Measurements from ENCODE around the gene NCAPD3.

DNA sequence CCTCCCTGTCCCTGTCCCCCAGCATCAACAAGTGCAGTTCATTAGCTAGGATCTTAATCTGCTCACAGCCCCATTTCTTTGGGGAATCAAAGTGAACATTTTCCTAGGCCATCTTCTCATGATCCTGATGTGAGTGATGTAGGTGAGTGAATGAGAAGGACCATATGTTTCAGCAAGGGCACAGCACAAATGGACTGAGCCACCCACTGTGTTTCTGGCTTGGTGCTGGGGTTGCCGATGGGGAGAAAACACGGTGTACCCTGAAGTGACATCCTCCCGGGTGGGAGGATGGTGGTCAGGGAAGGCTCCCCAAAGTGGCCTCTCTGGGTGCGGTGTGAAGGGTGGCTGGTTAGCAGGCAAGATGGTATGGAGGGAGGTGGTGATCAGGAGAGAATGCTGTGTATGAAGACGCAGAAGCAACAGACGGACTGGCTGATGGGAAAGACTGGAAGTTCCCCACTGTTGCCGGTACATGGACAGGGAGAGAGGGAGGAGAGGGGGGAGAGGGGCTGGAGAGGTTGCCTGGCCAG lies 82.7 kb downstream of the NCAPD3 start:
- TF ChIP-seq RAD21 (IDR thresholded peaks at IDR 0.05; ENCODE audit: low read depth) = no peak
- no peak for TF ChIP-seq TAF1 (IDR thresholded peaks at IDR 0.05; ENCODE audit: low read depth)
- TF ChIP-seq, protein P1, sequence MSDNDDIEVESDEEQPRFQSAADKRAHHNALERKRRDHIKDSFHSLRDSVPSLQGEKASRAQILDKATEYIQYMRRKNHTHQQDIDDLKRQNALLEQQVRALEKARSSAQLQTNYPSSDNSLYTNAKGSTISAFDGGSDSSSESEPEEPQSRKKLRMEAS (IDR thresholded peaks at IDR 0.05) = no peak
- no peak for TF ChIP-seq YY1 (IDR thresholded peaks at IDR 0.05; ENCODE audit: low read depth)
- no peak for TF ChIP-seq TCF12 (IDR thresholded peaks at IDR 0.05; ENCODE audit: low read depth)
- no peak for TF ChIP-seq FOXM1 (IDR thresholded peaks at IDR 0.05; ENCODE audit: borderline replicate concordance, low read depth)
- TF ChIP-seq, protein P2, sequence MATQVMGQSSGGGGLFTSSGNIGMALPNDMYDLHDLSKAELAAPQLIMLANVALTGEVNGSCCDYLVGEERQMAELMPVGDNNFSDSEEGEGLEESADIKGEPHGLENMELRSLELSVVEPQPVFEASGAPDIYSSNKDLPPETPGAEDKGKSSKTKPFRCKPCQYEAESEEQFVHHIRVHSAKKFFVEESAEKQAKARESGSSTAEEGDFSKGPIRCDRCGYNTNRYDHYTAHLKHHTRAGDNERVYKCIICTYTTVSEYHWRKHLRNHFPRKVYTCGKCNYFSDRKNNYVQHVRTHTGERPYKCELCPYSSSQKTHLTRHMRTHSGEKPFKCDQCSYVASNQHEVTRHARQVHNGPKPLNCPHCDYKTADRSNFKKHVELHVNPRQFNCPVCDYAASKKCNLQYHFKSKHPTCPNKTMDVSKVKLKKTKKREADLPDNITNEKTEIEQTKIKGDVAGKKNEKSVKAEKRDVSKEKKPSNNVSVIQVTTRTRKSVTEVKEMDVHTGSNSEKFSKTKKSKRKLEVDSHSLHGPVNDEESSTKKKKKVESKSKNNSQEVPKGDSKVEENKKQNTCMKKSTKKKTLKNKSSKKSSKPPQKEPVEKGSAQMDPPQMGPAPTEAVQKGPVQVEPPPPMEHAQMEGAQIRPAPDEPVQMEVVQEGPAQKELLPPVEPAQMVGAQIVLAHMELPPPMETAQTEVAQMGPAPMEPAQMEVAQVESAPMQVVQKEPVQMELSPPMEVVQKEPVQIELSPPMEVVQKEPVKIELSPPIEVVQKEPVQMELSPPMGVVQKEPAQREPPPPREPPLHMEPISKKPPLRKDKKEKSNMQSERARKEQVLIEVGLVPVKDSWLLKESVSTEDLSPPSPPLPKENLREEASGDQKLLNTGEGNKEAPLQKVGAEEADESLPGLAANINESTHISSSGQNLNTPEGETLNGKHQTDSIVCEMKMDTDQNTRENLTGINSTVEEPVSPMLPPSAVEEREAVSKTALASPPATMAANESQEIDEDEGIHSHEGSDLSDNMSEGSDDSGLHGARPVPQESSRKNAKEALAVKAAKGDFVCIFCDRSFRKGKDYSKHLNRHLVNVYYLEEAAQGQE (IDR thresholded peaks at IDR 0.05; ENCODE audit: low read depth) = no peak
- no peak for TF ChIP-seq NFIC (IDR thresholded peaks at IDR 0.05)

Measured in Ishikawa (cell line).